ENCODE results near the gene LYVE1. TPM values are rescaled to one million over a fixed set of nuclear protein-coding genes. Genes with fewer than 3 reads are reported as not detected.

The LYVE1 gene
- total RNA-seq, 4 donors from 2014 or later: 0.42 to 66.8 (median 21.6) TPM

GRCh38 chr11:10542776-10543175 lies 25.7 kb downstream of the LYVE1 start:
- Histone ChIP-seq H3K4me1 (peaks cover 0 to 33% (median 17%) of the 10 kb centered on the region in 3 donors), H3K27me3 (no peaks in the 10 kb centered on the region), H3K4me3 (no peak overlapping the region), H3K36me3 (no peaks in the 10 kb centered on the region), H3K9me3 (no peaks in the 10 kb centered on the region), H3K27ac (no peak overlapping the region)
- no peak for TF ChIP-seq CTCF (IDR thresholded peaks at IDR 0.05)
- TF ChIP-seq POLR2A (IDR thresholded peaks at IDR 0.05): no peak
- intact Hi-C loops (cut with DNase I): no loop called here
- DNase-seq: no peak
- WGBS, 2 donors: 88 to 90% methylated on average over 3 of the region's 3 CpGs

GRCh38 chr11:10541561-10541930 lies 26.9 kb downstream of the LYVE1 start:
- TF ChIP-seq CTCF (IDR thresholded peaks at IDR 0.05): no peak
- TF ChIP-seq POLR2A (IDR thresholded peaks at IDR 0.05): no peak
- DNase-seq: no peak
- 37 to 40% methylated on average over 5 of the region's 5 CpGs for WGBS, 2 donors

GRCh38 chr11:10540915-10541560 lies 27.4 kb downstream of the LYVE1 start, which contains the start of gene RNF141:
TSS of gene RNF141 (minus strand) at chr11:10541187. CDS start at chr11:10534158, 7,029 bp downstream.
- H3K4me3 ChIP-seq: peak within 1 kb of the TSS; percentile 65 to 97 (median 80)
- TF ChIP-seq POLR2A (IDR thresholded peaks at IDR 0.05) (peak in 3 of 4 donors; percentile 95 to 98 (median 95)), CTCF (IDR thresholded peaks at IDR 0.05) (peak; percentile 70 to 92 (median 88))
- intact Hi-C loops (cut with DNase I): no loop called here
- 0% methylated on average over 2 to 10 of the region's 54 CpGs for WGBS, 2 donors
- H3K27me3 ChIP-seq: no peaks in the 10 kb centered on the region
- H3K9me3 ChIP-seq: no peaks in the 10 kb centered on the region
- no peaks in the 10 kb centered on the region for H3K36me3 ChIP-seq
- peaks cover 0 to 35% (median 17%) of the 10 kb centered on the region in 3 donors for H3K4me1 ChIP-seq
- H3K27ac ChIP-seq: peak within 1 kb of the TSS; percentile 91 to 99 (median 94)
- DNase-seq: peak; percentile 72

More at GRCh38 chr11:10541561-10541930, 26.9 kb downstream of the LYVE1 start:
- intact Hi-C loops (cut with DNase I): no loop called here
- peaks cover 0 to 33% (median 17%) of the 10 kb centered on the region in 3 donors for H3K4me1 ChIP-seq
- no peaks in the 10 kb centered on the region for H3K27me3 ChIP-seq
- no peaks in the 10 kb centered on the region for H3K9me3 ChIP-seq
- peak overlapping the region; percentile 65 to 97 (median 80) for H3K4me3 ChIP-seq
- no peaks in the 10 kb centered on the region for H3K36me3 ChIP-seq
- peak overlapping the region; percentile 91 to 99 (median 94) for H3K27ac ChIP-seq

- no peaks in the 10 kb centered on the region for H3K9me3 ChIP-seq
- no peak for TF ChIP-seq CTCF (IDR thresholded peaks at IDR 0.05)
- DNase-seq: no peak
- intact Hi-C loops (cut with DNase I): no loop called here
- no peaks in the 10 kb centered on the region for H3K27me3 ChIP-seq
- peaks cover 0 to 40% (median 17%) of the 10 kb centered on the region in 3 donors for H3K4me1 ChIP-seq
- H3K36me3 ChIP-seq: no peaks in the 10 kb centered on the region
- WGBS, 2 donors: 0% methylated on average over 6 to 18 of the region's 25 CpGs
- H3K4me3 ChIP-seq: peak overlapping the region; percentile 65 to 97 (median 80)
- H3K27ac ChIP-seq: peak overlapping the region; percentile 91 to 99 (median 94)
These were observed 27.9 kb downstream of the LYVE1 start for GRCh38 chr11:10540546-10540914.

- H3K4me3 ChIP-seq: peak overlapping the region in 2 of 4 donors; percentile 65 to 73
- no peak overlapping the region for H3K27ac ChIP-seq
- H3K36me3 ChIP-seq: no peaks in the 10 kb centered on the region
- H3K27me3 ChIP-seq: no peaks in the 10 kb centered on the region
- H3K4me1 ChIP-seq: peaks cover 0 to 45% (median 17%) of the 10 kb centered on the region in 3 donors
- intact Hi-C loops (cut with DNase I): no loop called here
- H3K9me3 ChIP-seq: no peaks in the 10 kb centered on the region
- DNase-seq: no peak
- TF ChIP-seq CTCF (IDR thresholded peaks at IDR 0.05) (no peak), POLR2A (IDR thresholded peaks at IDR 0.05) (no peak)
These were observed 29.1 kb downstream of the LYVE1 start for GRCh38 chr11:10539339-10539738.

All from esophagus squamous epithelium (tissue), 5 donors.